Measurements from ENCODE around the gene CAMK1D.

DNA sequence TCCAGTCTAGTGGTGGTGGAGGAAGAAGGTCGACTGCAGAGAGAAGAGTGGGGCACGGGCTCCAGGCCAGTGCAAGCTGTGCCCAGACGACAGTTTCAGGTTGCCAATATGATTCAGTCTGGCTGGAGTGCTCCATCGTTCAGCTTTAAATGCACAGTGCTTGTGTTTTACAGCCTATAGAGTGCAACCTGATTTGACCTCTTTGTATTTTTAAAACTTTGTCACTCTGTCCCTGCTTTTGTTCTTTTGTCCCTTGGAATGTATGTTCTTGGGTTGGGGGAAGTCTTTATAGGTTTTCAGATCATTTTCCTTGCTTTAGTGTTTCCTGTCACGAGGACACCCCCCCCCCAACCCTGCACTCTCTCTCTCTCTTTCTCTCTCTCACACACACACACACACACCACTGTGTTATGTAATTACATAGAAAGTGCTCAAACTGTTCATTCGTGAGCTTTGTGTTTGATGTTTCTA lies 198.0 kb downstream of the CAMK1D start:
- TF ChIP-seq, protein P1, sequence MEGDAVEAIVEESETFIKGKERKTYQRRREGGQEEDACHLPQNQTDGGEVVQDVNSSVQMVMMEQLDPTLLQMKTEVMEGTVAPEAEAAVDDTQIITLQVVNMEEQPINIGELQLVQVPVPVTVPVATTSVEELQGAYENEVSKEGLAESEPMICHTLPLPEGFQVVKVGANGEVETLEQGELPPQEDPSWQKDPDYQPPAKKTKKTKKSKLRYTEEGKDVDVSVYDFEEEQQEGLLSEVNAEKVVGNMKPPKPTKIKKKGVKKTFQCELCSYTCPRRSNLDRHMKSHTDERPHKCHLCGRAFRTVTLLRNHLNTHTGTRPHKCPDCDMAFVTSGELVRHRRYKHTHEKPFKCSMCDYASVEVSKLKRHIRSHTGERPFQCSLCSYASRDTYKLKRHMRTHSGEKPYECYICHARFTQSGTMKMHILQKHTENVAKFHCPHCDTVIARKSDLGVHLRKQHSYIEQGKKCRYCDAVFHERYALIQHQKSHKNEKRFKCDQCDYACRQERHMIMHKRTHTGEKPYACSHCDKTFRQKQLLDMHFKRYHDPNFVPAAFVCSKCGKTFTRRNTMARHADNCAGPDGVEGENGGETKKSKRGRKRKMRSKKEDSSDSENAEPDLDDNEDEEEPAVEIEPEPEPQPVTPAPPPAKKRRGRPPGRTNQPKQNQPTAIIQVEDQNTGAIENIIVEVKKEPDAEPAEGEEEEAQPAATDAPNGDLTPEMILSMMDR (IDR thresholded peaks at IDR 0.05), result no peak
- TF ChIP-seq POLR2A (IDR thresholded peaks at IDR 0.05) (no peak), EP300 (IDR thresholded peaks at IDR 0.05) (no peak)
